A549 (cell line): ENCODE measurements around the gene KCNH4.
"Not testable (repeated sequence)": the region's sequence is repeated elsewhere in the genome, so short reads cannot be mapped to it uniquely, and the experiment has no call there.

Experiments
- CHD4 ChIP-seq: fragments of 200-600 bp; sonication (generic); IDR thresholded peaks from 2 replicates; pipeline ENCODE4 v1.6.1; 2016; ENCODE audit warnings: antibody characterized with exemption, mild to moderate bottlenecking, borderline replicate concordance
- TP53 ChIP-seq: fragments of 250-450 bp; sonication (Bioruptor Pico); IDR thresholded peaks from 2 replicates; pipeline ENCODE4 v1.5.0; 2021; ENCODE audit warnings: mild to moderate bottlenecking, moderate library complexity
- TF ChIP-seq, protein P1 (sequence below): IDR thresholded peaks from 2 replicates; pipeline ENCODE4 v1.6.1; 2012
- TF ChIP-seq, protein P2 (sequence below): fragments of >200 bp; sonication (Bioruptor Twin); formaldehyde crosslinking; IDR thresholded peaks from 3 replicates; pipeline ENCODE4 v1.5.1; 2016

DNA sequence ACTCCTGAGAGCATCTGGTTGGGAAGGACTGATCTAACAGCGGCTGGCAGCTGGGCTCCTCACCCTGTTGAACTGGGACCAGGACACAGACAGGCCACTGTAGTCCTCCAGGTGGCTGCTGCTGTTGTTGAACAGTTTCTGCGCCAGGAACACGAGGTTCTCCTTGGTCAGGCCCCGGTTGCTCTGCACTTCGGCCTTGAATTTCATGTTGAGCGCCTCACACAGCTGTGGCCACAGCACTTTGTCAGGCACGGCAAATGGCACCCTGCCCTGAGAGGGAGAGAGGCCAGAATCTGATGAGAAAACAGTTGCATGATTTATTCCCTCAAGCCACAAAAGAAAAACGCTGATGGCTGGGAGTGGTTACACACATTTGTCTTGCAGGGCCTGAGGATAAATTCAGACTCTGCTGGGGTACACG, 31.0 kb upstream of the KCNH4 start:
- not testable (repeated sequence) for TF ChIP-seq TP53 (CRISPR knock-in tag); CHD4
- TF ChIP-seq, protein P1, sequence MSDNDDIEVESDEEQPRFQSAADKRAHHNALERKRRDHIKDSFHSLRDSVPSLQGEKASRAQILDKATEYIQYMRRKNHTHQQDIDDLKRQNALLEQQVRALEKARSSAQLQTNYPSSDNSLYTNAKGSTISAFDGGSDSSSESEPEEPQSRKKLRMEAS = not testable (repeated sequence)
- TF ChIP-seq, protein P2, sequence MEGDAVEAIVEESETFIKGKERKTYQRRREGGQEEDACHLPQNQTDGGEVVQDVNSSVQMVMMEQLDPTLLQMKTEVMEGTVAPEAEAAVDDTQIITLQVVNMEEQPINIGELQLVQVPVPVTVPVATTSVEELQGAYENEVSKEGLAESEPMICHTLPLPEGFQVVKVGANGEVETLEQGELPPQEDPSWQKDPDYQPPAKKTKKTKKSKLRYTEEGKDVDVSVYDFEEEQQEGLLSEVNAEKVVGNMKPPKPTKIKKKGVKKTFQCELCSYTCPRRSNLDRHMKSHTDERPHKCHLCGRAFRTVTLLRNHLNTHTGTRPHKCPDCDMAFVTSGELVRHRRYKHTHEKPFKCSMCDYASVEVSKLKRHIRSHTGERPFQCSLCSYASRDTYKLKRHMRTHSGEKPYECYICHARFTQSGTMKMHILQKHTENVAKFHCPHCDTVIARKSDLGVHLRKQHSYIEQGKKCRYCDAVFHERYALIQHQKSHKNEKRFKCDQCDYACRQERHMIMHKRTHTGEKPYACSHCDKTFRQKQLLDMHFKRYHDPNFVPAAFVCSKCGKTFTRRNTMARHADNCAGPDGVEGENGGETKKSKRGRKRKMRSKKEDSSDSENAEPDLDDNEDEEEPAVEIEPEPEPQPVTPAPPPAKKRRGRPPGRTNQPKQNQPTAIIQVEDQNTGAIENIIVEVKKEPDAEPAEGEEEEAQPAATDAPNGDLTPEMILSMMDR = not testable (repeated sequence)
